ENCODE results near the gene CCT3. TPM values are rescaled to one million over a fixed set of nuclear protein-coding genes. Genes with fewer than 3 reads are reported as not detected.

Gene CCT3
- total RNA-seq, 2 donors from 2014 or later = 102 to 146 TPM

DNA sequence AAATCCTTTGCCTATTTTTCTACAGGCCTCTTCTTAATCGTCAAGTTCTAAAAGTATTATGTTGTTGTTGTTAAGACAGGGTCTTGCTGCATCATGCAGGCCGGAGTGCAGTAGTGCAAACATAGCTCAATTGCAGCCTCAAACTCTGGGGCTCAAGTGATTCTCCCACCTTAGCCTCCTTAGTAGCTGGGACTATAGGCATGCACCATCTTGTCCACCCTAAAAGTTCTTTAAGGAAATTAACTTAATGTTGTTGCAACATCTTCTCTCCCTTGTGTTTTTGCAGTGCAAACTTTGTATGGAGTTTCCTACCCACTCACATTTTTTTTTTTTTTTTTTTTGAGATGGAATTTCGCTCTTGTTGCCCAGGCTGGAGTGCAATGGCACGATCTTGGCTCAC, 34.9 kb downstream of the CCT3 start:
- Histone ChIP-seq H3K27ac (no peak overlapping the region), H3K36me3 (peaks cover 10% of the 10 kb centered on the region), H3K27me3 (no peaks in the 10 kb centered on the region), H3K4me3 (no peak overlapping the region), H3K4me1 (no peaks in the 10 kb centered on the region), H3K9me3 (no peaks in the 10 kb centered on the region)
- TF ChIP-seq, protein P1, sequence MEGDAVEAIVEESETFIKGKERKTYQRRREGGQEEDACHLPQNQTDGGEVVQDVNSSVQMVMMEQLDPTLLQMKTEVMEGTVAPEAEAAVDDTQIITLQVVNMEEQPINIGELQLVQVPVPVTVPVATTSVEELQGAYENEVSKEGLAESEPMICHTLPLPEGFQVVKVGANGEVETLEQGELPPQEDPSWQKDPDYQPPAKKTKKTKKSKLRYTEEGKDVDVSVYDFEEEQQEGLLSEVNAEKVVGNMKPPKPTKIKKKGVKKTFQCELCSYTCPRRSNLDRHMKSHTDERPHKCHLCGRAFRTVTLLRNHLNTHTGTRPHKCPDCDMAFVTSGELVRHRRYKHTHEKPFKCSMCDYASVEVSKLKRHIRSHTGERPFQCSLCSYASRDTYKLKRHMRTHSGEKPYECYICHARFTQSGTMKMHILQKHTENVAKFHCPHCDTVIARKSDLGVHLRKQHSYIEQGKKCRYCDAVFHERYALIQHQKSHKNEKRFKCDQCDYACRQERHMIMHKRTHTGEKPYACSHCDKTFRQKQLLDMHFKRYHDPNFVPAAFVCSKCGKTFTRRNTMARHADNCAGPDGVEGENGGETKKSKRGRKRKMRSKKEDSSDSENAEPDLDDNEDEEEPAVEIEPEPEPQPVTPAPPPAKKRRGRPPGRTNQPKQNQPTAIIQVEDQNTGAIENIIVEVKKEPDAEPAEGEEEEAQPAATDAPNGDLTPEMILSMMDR (IDR thresholded peaks at IDR 0.05) = no peak
- no peak for DNase-seq (ENCODE audit: low spot score)

DNA sequence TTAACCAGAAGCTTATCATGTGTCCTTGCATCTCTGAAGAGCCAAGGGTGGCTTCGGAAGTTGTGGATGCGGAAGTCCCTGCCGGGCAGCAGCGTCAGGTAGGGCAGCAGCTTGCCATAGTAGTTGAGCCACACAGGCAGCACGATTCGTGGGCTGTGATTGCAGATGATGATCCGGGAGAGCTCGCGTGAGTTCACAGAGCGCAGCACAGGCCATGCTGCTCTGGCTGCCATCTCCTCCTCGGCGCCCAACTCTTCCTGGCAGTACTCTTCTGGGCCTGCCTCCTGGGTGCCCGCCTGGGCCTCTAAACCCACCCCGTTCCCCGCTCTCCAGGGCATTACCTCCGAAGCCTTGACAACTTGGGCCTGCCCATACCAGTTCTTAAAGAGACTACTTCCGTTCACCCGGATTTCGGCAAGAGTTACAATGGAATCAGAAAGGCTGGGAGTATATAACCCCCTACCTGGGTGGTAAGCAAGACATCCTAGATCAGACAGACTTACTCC, 39.2 kb downstream of the CCT3 start, which contains the start of gene VHLL:
Gene VHLL, minus strand, starts transcription at position 456 of the 506 bp plus-strand sequence. Its CDS starts 118 bp downstream, at position 338.
- no peaks in the 10 kb centered on the region for H3K36me3 ChIP-seq
- peaks cover 0 to 11% of the 10 kb centered on the region in 2 donors for H3K4me1 ChIP-seq
- H3K27ac ChIP-seq = no peak within 1 kb of the TSS
- TF ChIP-seq, protein P1 (IDR thresholded peaks at IDR 0.05) = no peak
- no peak within 1 kb of the TSS for H3K4me3 ChIP-seq
- H3K27me3 ChIP-seq = no peaks in the 10 kb centered on the region
- H3K9me3 ChIP-seq = no peaks in the 10 kb centered on the region
- no peak for DNase-seq (ENCODE audit: low spot score)

DNA sequence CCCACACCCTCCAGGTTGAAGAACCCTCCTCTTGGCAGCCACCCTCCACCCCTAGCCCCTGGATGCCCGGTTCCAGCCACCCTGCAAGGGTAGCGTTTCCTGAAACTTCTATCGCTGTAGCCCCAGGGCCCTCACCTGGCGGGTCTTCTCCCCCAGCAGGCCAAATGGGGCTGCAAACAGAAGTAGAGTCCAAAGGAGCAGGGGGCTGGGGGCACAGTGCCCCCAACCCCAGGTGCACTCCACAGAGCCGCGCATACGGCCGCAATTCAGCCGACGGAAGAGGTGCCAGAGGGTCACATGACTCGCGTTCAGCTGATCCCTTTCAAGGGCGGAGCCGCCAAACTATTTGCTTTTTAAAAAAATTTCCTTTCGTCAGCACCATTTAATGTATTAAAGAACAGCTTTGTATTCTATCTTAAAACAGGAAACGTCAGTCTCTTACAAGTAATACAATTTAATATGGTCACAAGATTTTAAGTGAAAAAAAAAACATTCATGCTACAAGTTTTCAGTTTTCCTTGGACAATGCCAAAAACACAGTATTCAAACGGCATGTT, 42.6 kb downstream of the CCT3 start, which contains the start of gene GLMP:
Gene GLMP, minus strand, starts transcription at position 289 of the 557 bp plus-strand sequence. Its CDS starts 34 bp downstream, at position 255.
- H3K9me3 ChIP-seq = no peaks in the 10 kb centered on the region
- no peaks in the 10 kb centered on the region for H3K36me3 ChIP-seq
- DNase-seq (ENCODE audit: low spot score) = peak; percentile 79
- H3K27me3 ChIP-seq = no peaks in the 10 kb centered on the region
- H3K4me1 ChIP-seq = peaks cover 0 to 19% of the 10 kb centered on the region in 2 donors
- peak within 1 kb of the TSS; percentile 46 to 74 for H3K27ac ChIP-seq
- peak within 1 kb of the TSS; percentile 64 to 79 for H3K4me3 ChIP-seq
- TF ChIP-seq, protein P1 (IDR thresholded peaks at IDR 0.05) = no peak

DNA sequence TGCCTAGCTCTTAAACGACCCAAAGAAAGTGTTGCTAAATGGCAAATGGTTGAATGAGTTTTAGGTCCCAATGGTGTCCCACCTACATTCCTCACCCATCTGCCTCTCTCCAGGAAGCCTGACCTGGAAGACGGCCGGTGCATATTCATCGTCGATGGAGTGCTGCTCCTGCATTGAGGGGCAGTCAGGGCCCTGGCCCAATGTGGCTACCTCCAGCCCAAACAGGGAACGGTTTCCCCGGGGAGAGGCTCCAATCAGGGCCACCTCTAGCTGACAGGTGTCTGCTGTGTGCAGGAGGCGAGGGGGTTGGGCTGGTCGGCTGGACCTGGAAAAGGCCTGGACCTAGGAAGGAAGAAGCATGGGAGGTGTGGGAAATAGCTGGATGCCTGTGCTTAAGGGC, 44.2 kb downstream of the CCT3 start:
- DNase-seq (ENCODE audit: low spot score) = no peak
- Histone ChIP-seq H3K27ac (no peak overlapping the region), H3K27me3 (no peaks in the 10 kb centered on the region), H3K4me3 (no peak overlapping the region), H3K36me3 (no peaks in the 10 kb centered on the region), H3K4me1 (peaks cover 0 to 19% of the 10 kb centered on the region in 2 donors), H3K9me3 (no peaks in the 10 kb centered on the region)
- TF ChIP-seq, protein P1 (IDR thresholded peaks at IDR 0.05) = no peak

DNA sequence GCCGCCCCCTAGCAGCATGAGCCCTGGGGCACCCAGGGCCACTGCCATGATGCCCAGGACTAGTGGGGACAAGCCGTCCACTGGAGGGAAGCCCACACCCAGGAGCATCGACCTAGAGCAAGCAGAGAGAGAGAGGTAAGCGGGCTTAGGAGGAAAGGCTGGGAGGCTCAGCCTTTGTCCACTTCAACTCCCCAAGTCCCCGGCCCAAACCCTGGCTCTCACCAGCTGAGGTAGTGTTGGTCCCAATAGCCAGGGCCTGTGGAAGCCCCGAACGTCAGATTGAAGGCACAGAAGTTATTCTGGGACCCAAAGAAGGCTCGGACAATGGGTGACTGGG, 45.0 kb downstream of the CCT3 start:
- Histone ChIP-seq H3K27ac (no peak overlapping the region), H3K36me3 (no peaks in the 10 kb centered on the region), H3K9me3 (no peaks in the 10 kb centered on the region), H3K27me3 (no peaks in the 10 kb centered on the region), H3K4me1 (peaks cover 0 to 19% of the 10 kb centered on the region in 2 donors), H3K4me3 (no peak overlapping the region)
- DNase-seq (ENCODE audit: low spot score) = no peak
- TF ChIP-seq, protein P1 (IDR thresholded peaks at IDR 0.05) = no peak
